ENCODE measurements around the gene B3GALT4. TPM values are rescaled to one million over a fixed set of nuclear protein-coding genes. Genes with fewer than 3 reads are reported as not detected.

Gene B3GALT4
- total and polyA plus RNA-seq, 2 of the 13 experiments (the other 11 are each of a cell fraction or from before 2014, with no cell fraction given), result 0.04 to 0.27 TPM

DNA sequence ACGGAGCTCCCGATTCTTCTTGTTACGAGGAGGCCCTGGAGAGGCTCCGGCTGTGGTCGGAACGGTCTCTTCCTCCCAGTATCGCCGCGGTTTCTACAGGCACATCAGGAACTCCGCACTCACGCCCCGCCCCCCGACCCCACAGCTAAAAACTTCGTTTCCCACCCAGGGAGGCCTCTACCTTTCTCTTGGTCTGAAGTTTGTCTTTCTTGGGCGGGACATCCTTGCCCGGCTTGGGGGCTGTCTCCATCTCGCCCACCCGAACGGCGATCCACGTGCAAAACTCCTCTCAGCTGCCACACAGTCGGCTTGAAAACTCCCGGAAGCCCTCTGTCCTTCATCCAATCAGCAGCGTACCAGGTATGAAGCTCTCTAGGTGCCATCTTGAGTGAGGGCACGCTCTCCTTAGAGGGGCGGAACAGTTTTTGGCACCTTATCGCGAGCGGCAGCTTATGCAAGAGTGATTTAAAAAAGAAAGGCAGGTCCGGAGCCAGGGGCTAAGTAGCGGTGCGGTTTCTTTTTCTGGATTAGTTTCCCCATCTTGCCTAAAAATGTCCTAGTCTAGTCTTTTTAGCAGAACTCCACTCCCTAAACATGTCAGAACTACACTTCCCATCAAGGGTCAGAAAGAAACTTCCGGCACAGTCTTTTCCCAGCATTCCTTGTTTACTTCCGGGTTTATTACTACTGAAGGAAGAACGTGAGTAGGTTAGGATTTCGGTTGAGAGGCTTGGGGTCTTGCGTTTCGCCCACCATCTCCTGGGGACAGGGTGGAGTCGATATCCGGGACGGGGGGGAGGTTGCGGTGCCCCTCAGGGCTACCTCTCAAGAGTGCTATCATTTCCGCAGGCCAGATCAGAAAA, 12.2 kb downstream of the B3GALT4 start, which contains the start of the genes PFDN6 and WDR46 (continued):
- TF ChIP-seq ZFP36 (IDR thresholded peaks at IDR 0.05; ENCODE audit: borderline replicate concordance, low read depth, low read length, partially characterized antibody), result no peak
- no peak for TF ChIP-seq IKZF1 (IDR thresholded peaks at IDR 0.05)
- TF ChIP-seq ZNF431 (CRISPR knock-in tag; IDR thresholded peaks at IDR 0.05; ENCODE audit: borderline replicate concordance, low read depth), result no peak
- TF ChIP-seq ARHGAP35 (CRISPR knock-in tag; IDR thresholded peaks at IDR 0.05; ENCODE audit: borderline replicate concordance), result no peak
- TF ChIP-seq, protein P1, sequence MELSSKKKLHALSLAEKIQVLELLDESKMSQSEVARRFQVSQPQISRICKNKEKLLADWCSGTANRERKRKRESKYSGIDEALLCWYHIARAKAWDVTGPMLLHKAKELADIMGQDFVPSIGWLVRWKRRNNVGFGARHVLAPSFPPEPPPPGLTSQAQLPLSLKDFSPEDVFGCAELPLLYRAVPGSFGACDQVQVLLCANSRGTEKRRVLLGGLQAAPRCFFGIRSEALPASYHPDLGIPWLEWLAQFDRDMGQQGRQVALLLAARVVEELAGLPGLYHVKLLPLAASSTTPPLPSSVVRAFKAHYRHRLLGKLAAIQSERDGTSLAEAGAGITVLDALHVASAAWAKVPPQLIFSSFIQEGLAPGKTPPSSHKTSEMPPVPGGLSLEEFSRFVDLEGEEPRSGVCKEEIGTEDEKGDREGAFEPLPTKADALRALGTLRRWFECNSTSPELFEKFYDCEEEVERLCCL (CRISPR knock-in tag; IDR thresholded peaks at IDR 0.05; ENCODE audit: borderline replicate concordance), result no peak
- no peak for TF ChIP-seq TEF (CRISPR knock-in tag; IDR thresholded peaks at IDR 0.05)
- no peak for TF ChIP-seq GPBP1L1 (CRISPR knock-in tag; IDR thresholded peaks at IDR 0.05)
- no peak; the same call in 1 of the 2 replicates for TF ChIP-seq ZFY (CRISPR knock-in tag; IDR thresholded peaks at IDR 0.05)
- TF ChIP-seq KLF6 (CRISPR knock-in tag; IDR thresholded peaks at IDR 0.05), result 0 out of 2 replicates have a peak, but pooled peaks have one; percentile 18
- TF ChIP-seq MYNN (CRISPR knock-in tag; IDR thresholded peaks at IDR 0.05; ENCODE audit: low read depth), result no peak
- peak; percentile 42 for TF ChIP-seq PAXIP1 (CRISPR knock-in tag; conservative IDR thresholded peaks at IDR 0.05)
- no peak for TF ChIP-seq ZFP41 (CRISPR knock-in tag; IDR thresholded peaks at IDR 0.05; ENCODE audit: borderline replicate concordance)
- TF ChIP-seq HOXA7 (CRISPR knock-in tag; IDR thresholded peaks at IDR 0.05), result no peak
- no peak for TF ChIP-seq ZNF251 (CRISPR knock-in tag; IDR thresholded peaks at IDR 0.05)
- TF ChIP-seq ZNF547 (CRISPR knock-in tag; IDR thresholded peaks at IDR 0.05), result no peak
- no peak for TF ChIP-seq FIP1L1 (IDR thresholded peaks at IDR 0.05; ENCODE audit: borderline replicate concordance, insufficient read depth, low read depth, low read length)
- TF ChIP-seq ZNF839 (CRISPR knock-in tag; IDR thresholded peaks at IDR 0.05; ENCODE audit: borderline replicate concordance), result no peak; the same call in 1 of the 2 replicates
- peak; percentile 82 for TF ChIP-seq NFIC (IDR thresholded peaks at IDR 0.05; ENCODE audit: low read length)
- TF ChIP-seq HOXA5 (CRISPR knock-in tag; IDR thresholded peaks at IDR 0.05), result no peak
- TF ChIP-seq GATA4 (IDR thresholded peaks at IDR 0.05; ENCODE audit: borderline replicate concordance, low read depth), result no peak
